SU-DHL-6 (cell line): ENCODE results near the gene CYP3A5.
"Not testable (repeated sequence)": the region's sequence is repeated elsewhere in the genome, so short reads cannot be mapped to it uniquely, and the experiment has no call there.

Experiments used
- H2AFZ ChIP-seq: fragments of 200-600 bp; sonication (generic); 2 replicates; pipeline ENCODE4 v1.6.1; 2014; ENCODE audit warnings: low read depth, mild to moderate bottlenecking, moderate library complexity, mixed read lengths, antibody characterized with exemption, low read length; ENCODE audit not compliant: severe bottlenecking
- H3F3A ChIP-seq: fragments of 200-600 bp; shearing (Covaris generic); 2 replicates; pipeline ENCODE4 v1.6.0; 2016; ENCODE audit warnings: antibody characterized with exemption, mild to moderate bottlenecking; ENCODE audit not compliant: insufficient read depth
- H3K27ac ChIP-seq: fragments of 200-600 bp; sonication (generic); 2 replicates; pipeline ENCODE4 v1.5.1; 2016; ENCODE audit warnings: low read depth, mild to moderate bottlenecking, low read length, moderate library complexity, mixed read lengths
- H3K27me3 ChIP-seq: fragments of 200-600 bp; sonication (generic), shearing (Covaris generic); 2 replicates; pipeline ENCODE4 v1.6.0; 2014; ENCODE audit warnings: mild to moderate bottlenecking, low read length
- H3K36me3 ChIP-seq: fragments of 200-600 bp; sonication (generic); 2 replicates; pipeline ENCODE4 v1.6.1; 2014; ENCODE audit warnings: mild to moderate bottlenecking, low read length, mixed read lengths
- H3K4me2 ChIP-seq: fragments of 300-600, 200-600 bp; shearing (Covaris generic), sonication (generic); 2 replicates; pipeline ENCODE4 v1.6.0; 2014; ENCODE audit warnings: low read length, low read depth, mild to moderate bottlenecking; ENCODE audit not compliant: poor library complexity, severe bottlenecking
- H3K4me3 ChIP-seq: fragments of 200-600 bp; sonication (generic); 2 replicates; pipeline ENCODE4 v1.5.1; 2014; ENCODE audit warnings: antibody characterized with exemption, low read length, mild to moderate bottlenecking, mixed read lengths; ENCODE audit not compliant: insufficient read depth, poor library complexity, severe bottlenecking
- H3K79me2 ChIP-seq: fragments of 200-600 bp; sonication (generic); 2 replicates; pipeline ENCODE4 v1.6.1; 2014; ENCODE audit warnings: mild to moderate bottlenecking, low read length, moderate library complexity; ENCODE audit not compliant: insufficient read depth
- H3K9ac ChIP-seq: fragments of 200-600 bp; sonication (generic); 2 replicates; pipeline ENCODE4 v1.7.0; 2014; ENCODE audit warnings: mild to moderate bottlenecking, low read length
- H3K9me2 ChIP-seq: fragments of 200-600 bp; sonication (generic); replicated peaks from 2 replicates; pipeline ENCODE4 v1.6.1; 2014; ENCODE audit warnings: low read length; ENCODE audit not compliant: insufficient read depth
- H3K9me3 ChIP-seq: fragments of 200-600 bp; sonication (generic); 2 replicates; pipeline ENCODE4 v1.6.1; 2014; ENCODE audit warnings: low read length, mixed read lengths; ENCODE audit not compliant: insufficient read depth
- H4K20me1 ChIP-seq: fragments of 200-600 bp; sonication (generic); 2 replicates; pipeline ENCODE4 v1.6.1; 2014; ENCODE audit warnings: low read depth, mild to moderate bottlenecking, antibody characterized with exemption, low read length, moderate library complexity, mixed read lengths
- CTCF ChIP-seq: fragments of 200-600 bp; sonication (generic); IDR thresholded peaks from one replicate; pipeline ENCODE4 v1.5.1; 2017; ENCODE audit warnings: antibody characterized with exemption, mild to moderate bottlenecking, low read length, moderate library complexity; ENCODE audit not compliant: insufficient read depth, poor library complexity, severe bottlenecking
- EZH2phosphoT487 ChIP-seq: fragments of 200-600 bp; sonication (generic), shearing (Covaris generic); conservative IDR thresholded peaks from 2 replicates; pipeline ENCODE4 v1.6.1; 2018; ENCODE audit warnings: mild to moderate bottlenecking, antibody characterized with exemption, low read length, moderate library complexity, mixed read lengths

CYP3A5 gene

GRCh38 chr7:99665312-99666012, 14.3 kb downstream of the CYP3A5 start:
- Histone ChIP-seq H4K20me1 (no peaks in the 10 kb centered on the region), H3K9me3 (no peaks in the 10 kb centered on the region), H3K4me2 (no peak overlapping the region), H3K27me3 (no peaks in the 10 kb centered on the region), H3F3A (no peaks in the 10 kb centered on the region), H3K9ac (no peak overlapping the region), H3K4me3 (no peak overlapping the region), H3K27ac (no peak overlapping the region), H3K36me3 (no peaks in the 10 kb centered on the region), H2AFZ (no peak overlapping the region), H3K79me2 (no peaks in the 10 kb centered on the region), H3K9me2 (no peaks in the 10 kb centered on the region)
- TF ChIP-seq CTCF, result no peak
- no peak for TF ChIP-seq EZH2phosphoT487

DNA sequence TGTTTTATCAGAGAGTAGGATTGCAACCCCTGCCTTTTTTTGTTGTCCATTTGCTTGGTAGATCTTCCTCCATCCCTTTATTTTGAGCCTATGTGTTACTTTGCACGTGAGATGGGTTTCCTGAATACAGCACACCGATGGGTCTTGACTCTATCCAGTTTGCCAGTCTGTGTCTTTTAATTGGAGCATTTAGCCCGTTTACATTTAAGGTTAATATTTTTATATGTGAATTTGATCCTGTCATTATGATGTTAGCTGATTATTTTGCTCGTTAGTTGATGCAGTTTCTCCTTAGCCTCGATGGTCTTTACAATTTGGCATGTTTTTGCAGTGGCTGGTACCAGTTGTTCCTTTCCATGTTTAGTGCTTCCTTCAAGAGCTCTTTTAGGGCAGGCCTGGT, 21.9 kb downstream of the CYP3A5 start:
- not testable (repeated sequence) for H3K9me3 ChIP-seq, H3K9me2 ChIP-seq, H3K4me3 ChIP-seq, H3K27ac ChIP-seq, H3K79me2 ChIP-seq, H3K27me3 ChIP-seq, H3K36me3 ChIP-seq, H3F3A ChIP-seq, H3K4me2 ChIP-seq, H4K20me1 ChIP-seq, H2AFZ ChIP-seq, H3K9ac ChIP-seq

DNA sequence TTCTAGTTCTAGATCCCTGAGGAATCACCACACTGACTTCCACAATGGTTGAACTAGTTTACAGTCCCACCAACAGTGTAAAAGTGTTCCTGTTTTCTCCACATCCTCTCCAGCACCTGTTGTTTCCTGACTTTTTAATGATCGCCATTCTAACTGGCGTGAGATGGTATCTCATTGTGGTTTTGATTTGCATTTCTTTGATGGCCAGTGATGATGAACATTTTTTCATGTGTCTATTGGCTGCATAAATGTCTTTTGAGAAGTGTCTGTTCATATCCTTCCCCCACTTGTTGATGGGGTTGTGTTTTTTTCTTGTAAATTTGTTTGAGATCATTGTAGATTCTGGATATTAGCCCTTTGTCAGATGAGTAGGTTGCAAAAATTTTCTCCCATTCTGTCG, 25.2 kb downstream of the CYP3A5 start:
- not testable (repeated sequence) for H3K27me3 ChIP-seq, H3K4me2 ChIP-seq, H3K79me2 ChIP-seq, H3K9me2 ChIP-seq, H3K4me3 ChIP-seq, H3F3A ChIP-seq, H3K27ac ChIP-seq, H2AFZ ChIP-seq, H4K20me1 ChIP-seq, H3K9me3 ChIP-seq, H3K36me3 ChIP-seq, H3K9ac ChIP-seq

GRCh38 chr7:99653754-99654153, 26.0 kb downstream of the CYP3A5 start:
- no peaks in the 10 kb centered on the region for H3F3A ChIP-seq
- H2AFZ ChIP-seq, result no peak overlapping the region
- H3K79me2 ChIP-seq, result no peaks in the 10 kb centered on the region
- no peaks in the 10 kb centered on the region for H3K9me3 ChIP-seq
- no peak overlapping the region for H3K4me3 ChIP-seq
- H3K4me2 ChIP-seq, result no peak overlapping the region
- TF ChIP-seq CTCF, result no peak
- TF ChIP-seq EZH2phosphoT487, result no peak
- no peak overlapping the region for H3K27ac ChIP-seq
- H3K36me3 ChIP-seq, result no peaks in the 10 kb centered on the region
- no peaks in the 10 kb centered on the region for H3K9me2 ChIP-seq
- H3K27me3 ChIP-seq, result no peaks in the 10 kb centered on the region
- H3K9ac ChIP-seq, result no peak overlapping the region
- H4K20me1 ChIP-seq, result no peaks in the 10 kb centered on the region

DNA sequence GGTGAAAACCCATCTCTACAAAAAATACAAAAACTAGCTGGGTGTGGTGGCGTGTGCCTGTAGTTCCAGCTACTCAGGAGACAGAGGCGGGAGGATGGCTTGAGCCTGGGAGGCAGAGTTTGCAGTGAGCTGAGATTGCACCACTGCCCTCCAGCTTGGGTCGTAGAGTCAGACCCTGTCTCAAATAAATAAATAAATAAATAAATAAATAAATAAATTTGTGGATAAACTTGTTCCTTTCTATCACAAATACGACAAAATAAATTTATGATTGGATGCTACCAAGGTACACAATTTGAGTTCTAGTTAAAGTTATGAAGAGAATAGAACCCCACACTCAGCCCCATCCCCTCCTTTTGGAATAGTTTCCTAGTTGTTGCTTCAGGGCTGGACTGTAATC, 26.5 kb downstream of the CYP3A5 start:
- not testable (repeated sequence) for H3K27ac ChIP-seq, H3K9ac ChIP-seq, H3F3A ChIP-seq, H3K79me2 ChIP-seq, H2AFZ ChIP-seq, H3K27me3 ChIP-seq, H4K20me1 ChIP-seq, H3K9me2 ChIP-seq, H3K4me2 ChIP-seq, H3K9me3 ChIP-seq, H3K36me3 ChIP-seq, H3K4me3 ChIP-seq
